GM19438 (cell line): ENCODE results near the gene DDX28.
"Not testable (repeated sequence)": the region's sequence is repeated elsewhere in the genome, so short reads cannot be mapped to it uniquely, and the experiment has no call there.

ENCODE experiments used
- ATAC-seq: cut with Tn5 transposase; IDR thresholded peaks from one replicate; pipeline ENCODE4 v1.9.1; 2021; ENCODE audit warnings: low read depth; ENCODE audit not compliant: unreplicated experiment

The DDX28 gene

GRCh38 chr16:68037841-68038597 lies 15.0 kb upstream of the DDX28 start:
- ATAC-seq = no peak

- ATAC-seq = no peak
Observed at GRCh38 chr16:68035227-68035626, 12.2 kb upstream of the DDX28 start.

- ATAC-seq = no peak
Observed at GRCh38 chr16:68033101-68033500, 10.1 kb upstream of the DDX28 start.

GRCh38 chr16:68031951-68032350 lies 8.9 kb upstream of the DDX28 start:
- ATAC-seq = no peak

GRCh38 chr16:68030108-68030507 lies 7.1 kb upstream of the DDX28 start:
- ATAC-seq = not testable (repeated sequence)

- ATAC-seq = no peak
Observed at GRCh38 chr16:68028996-68029395, 6.0 kb upstream of the DDX28 start.

- no peak for ATAC-seq
Observed at GRCh38 chr16:68022278-68022727, 729 bp downstream of the DDX28 start.

GRCh38 chr16:68021490-68021889 lies 1.5 kb downstream of the DDX28 start:
- no peak for ATAC-seq

- no peak for ATAC-seq
Observed at GRCh38 chr16:68019167-68019680, 3.8 kb downstream of the DDX28 start.

GRCh38 chr16:68015681-68016080 lies 7.4 kb downstream of the DDX28 start, which contains the start of gene DPEP2NB:
Gene DPEP2NB, minus strand, starts transcription at chr16:68015911. Its CDS starts 141 bp downstream, at chr16:68015770.
- ATAC-seq = no peak

- ATAC-seq = no peak
Observed at GRCh38 chr16:68013440-68013839, 9.6 kb downstream of the DDX28 start.

- ATAC-seq = not testable (repeated sequence)
Observed at GRCh38 chr16:68009872-68010271, 13.2 kb downstream of the DDX28 start.

GRCh38 chr16:68009157-68009735 lies 13.8 kb downstream of the DDX28 start:
- no peak for ATAC-seq

- no peak for ATAC-seq
Observed at GRCh38 chr16:68005786-68006286, 17.2 kb downstream of the DDX28 start.

- no peak for ATAC-seq
Observed at GRCh38 chr16:68005211-68005610, 17.8 kb downstream of the DDX28 start.

GRCh38 chr16:68003031-68003430 lies 20.0 kb downstream of the DDX28 start:
- ATAC-seq = no peak

- ATAC-seq = no peak
Observed at GRCh38 chr16:68000450-68000849, 22.6 kb downstream of the DDX28 start.

- ATAC-seq = no peak
Observed at GRCh38 chr16:67999985-68000384, 23.0 kb downstream of the DDX28 start.

GRCh38 chr16:67998779-67999688 lies 24.0 kb downstream of the DDX28 start, which contains the start of gene DPEP2:
Gene DPEP2, minus strand, starts transcription at chr16:67999484. Its CDS starts 6,272 bp downstream, at chr16:67993212.
- not testable (repeated sequence) for ATAC-seq

GRCh38 chr16:67998231-67998778 lies 24.7 kb downstream of the DDX28 start:
- not testable (repeated sequence) for ATAC-seq
